Body of pancreas (tissue), 4 donors: ENCODE measurements around the gene KRTAP20-4.

ENCODE experiments used
- POLR2A ChIP-seq, 3 donors: fragments of 450-650 bp; IDR thresholded peaks; one replicate each; pipeline ENCODE4 v1.6.1; 2016; ENCODE audit warnings: antibody characterized with exemption in 3 of 3, mild to moderate bottlenecking in 2 of 3
- TF ChIP-seq, protein P1 (sequence below), 7 experiments: fragments of 450-650 bp in 4 of 7; fragments of 200-600 bp in 3 of 7; sonication (generic) in 3 of 7; IDR thresholded peaks; one replicate each; pipeline ENCODE4 v1.5.1; 2016 to 2019; ENCODE audit warnings: antibody characterized with exemption in 7 of 7

DNA sequence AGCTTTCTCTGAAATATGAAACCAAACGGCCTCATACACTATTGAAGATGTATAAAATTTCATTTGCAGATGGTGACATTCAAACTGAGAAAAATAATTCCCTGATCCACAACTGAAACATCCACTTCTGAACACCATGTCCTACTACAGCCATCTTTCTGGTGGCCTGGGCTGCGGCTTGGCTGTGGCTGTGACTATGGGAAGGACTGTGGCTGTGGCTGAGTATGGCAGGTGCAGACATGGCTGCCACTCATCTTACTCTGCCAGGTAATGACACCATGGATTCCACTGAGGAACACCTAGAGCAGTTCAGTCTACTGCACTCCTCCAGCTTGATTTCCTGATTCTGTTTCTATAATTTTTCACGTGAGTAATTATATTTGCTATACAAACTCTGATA is at the start of gene KRTAP20-4:
- TF ChIP-seq, protein P1, sequence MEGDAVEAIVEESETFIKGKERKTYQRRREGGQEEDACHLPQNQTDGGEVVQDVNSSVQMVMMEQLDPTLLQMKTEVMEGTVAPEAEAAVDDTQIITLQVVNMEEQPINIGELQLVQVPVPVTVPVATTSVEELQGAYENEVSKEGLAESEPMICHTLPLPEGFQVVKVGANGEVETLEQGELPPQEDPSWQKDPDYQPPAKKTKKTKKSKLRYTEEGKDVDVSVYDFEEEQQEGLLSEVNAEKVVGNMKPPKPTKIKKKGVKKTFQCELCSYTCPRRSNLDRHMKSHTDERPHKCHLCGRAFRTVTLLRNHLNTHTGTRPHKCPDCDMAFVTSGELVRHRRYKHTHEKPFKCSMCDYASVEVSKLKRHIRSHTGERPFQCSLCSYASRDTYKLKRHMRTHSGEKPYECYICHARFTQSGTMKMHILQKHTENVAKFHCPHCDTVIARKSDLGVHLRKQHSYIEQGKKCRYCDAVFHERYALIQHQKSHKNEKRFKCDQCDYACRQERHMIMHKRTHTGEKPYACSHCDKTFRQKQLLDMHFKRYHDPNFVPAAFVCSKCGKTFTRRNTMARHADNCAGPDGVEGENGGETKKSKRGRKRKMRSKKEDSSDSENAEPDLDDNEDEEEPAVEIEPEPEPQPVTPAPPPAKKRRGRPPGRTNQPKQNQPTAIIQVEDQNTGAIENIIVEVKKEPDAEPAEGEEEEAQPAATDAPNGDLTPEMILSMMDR (IDR thresholded peaks at IDR 0.05), result no peak
- no peak for TF ChIP-seq POLR2A (IDR thresholded peaks at IDR 0.05)
